WERI-Rb-1 (cell line): ENCODE data around the gene ABCG4.
"Not testable (repeated sequence)": the region's sequence is repeated elsewhere in the genome, so short reads cannot be mapped to it uniquely, and the experiment has no call there.

Experiments
- DNase-seq: peaks from one replicate; pipeline ENCODE4 v3.0.0-alpha.2; 2020
- H3K27ac ChIP-seq: fragments of 250-450 bp; sonication (Bioruptor Pico); 2 replicates; pipeline ENCODE4 v1.5.1; 2020; ENCODE audit warnings: mild to moderate bottlenecking, moderate library complexity
- H3K27me3 ChIP-seq: fragments of 250-450 bp; sonication (Bioruptor Pico); 2 replicates; pipeline ENCODE4 v1.5.1; 2021; ENCODE audit warnings: mild to moderate bottlenecking, low read depth, moderate library complexity; ENCODE audit not compliant: insufficient read depth, severe bottlenecking
- H3K36me3 ChIP-seq: fragments of 250-450 bp; sonication (Bioruptor Pico); 2 replicates; pipeline ENCODE4 v1.5.1; 2020; ENCODE audit warnings: mild to moderate bottlenecking, moderate library complexity
- H3K4me3 ChIP-seq: 2 replicates; pipeline ENCODE4 v1.5.1; 2011; ENCODE audit warnings: low read depth, mild to moderate bottlenecking, control low read depth, low read length
- H3K9me3 ChIP-seq: fragments of 250-450 bp; sonication (Bioruptor Pico); 2 replicates; pipeline ENCODE4 v1.5.1; 2021; ENCODE audit warnings: mild to moderate bottlenecking, moderate library complexity; ENCODE audit not compliant: severe bottlenecking
- TF ChIP-seq, protein P1 (sequence below): IDR thresholded peaks from 2 replicates; pipeline ENCODE4 v1.5.1; 2011; ENCODE audit warnings: low read depth, mild to moderate bottlenecking, control low read depth, inconsistent platforms, low read length

Gene ABCG4

DNA sequence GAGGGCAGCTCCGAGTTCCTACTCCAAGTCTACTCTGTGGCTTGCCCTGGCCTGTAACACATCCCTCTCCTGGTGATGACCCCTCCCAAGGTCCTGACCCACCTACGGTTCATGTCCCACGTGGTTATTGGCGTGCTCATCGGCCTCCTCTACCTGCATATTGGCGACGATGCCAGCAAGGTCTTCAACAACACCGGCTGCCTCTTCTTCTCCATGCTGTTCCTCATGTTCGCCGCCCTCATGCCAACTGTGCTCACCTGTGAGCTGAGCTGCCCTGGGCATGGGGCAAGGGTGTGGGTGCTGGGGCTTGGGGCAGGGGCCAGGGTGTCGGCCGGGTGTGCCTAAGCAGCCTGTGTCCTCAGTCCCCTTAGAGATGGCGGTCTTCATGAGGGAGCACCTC, 9.6 kb downstream of the ABCG4 start:
- Histone ChIP-seq H3K27ac (no peak overlapping the region), H3K36me3 (peaks cover 20% of the 10 kb centered on the region), H3K4me3 (no peak overlapping the region), H3K27me3 (no peaks in the 10 kb centered on the region), H3K9me3 (no peaks in the 10 kb centered on the region)
- TF ChIP-seq, protein P1, sequence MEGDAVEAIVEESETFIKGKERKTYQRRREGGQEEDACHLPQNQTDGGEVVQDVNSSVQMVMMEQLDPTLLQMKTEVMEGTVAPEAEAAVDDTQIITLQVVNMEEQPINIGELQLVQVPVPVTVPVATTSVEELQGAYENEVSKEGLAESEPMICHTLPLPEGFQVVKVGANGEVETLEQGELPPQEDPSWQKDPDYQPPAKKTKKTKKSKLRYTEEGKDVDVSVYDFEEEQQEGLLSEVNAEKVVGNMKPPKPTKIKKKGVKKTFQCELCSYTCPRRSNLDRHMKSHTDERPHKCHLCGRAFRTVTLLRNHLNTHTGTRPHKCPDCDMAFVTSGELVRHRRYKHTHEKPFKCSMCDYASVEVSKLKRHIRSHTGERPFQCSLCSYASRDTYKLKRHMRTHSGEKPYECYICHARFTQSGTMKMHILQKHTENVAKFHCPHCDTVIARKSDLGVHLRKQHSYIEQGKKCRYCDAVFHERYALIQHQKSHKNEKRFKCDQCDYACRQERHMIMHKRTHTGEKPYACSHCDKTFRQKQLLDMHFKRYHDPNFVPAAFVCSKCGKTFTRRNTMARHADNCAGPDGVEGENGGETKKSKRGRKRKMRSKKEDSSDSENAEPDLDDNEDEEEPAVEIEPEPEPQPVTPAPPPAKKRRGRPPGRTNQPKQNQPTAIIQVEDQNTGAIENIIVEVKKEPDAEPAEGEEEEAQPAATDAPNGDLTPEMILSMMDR: no peak
- no peak for DNase-seq

DNA sequence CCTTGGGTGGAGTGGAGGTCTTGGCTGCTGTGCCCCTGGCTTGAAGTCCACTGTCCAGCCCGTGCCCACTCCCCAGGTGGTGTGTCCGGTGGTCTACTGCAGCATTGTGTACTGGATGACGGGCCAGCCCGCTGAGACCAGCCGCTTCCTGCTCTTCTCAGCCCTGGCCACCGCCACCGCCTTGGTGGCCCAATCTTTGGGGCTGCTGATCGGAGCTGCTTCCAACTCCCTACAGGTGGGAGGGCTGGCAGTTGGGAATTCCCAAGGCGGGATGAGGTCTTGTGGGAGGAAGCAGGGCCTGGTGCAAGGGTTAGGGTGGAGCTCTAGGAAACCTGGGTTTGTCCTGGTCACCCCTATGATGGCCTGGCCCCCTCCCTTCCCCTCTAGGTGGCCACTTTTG, 11.3 kb downstream of the ABCG4 start:
- TF ChIP-seq, protein P1: no peak
- no peak overlapping the region for H3K27ac ChIP-seq
- H3K36me3 ChIP-seq: peaks cover 16% of the 10 kb centered on the region
- H3K27me3 ChIP-seq: no peaks in the 10 kb centered on the region
- H3K4me3 ChIP-seq: no peak overlapping the region
- H3K9me3 ChIP-seq: no peaks in the 10 kb centered on the region
- DNase-seq: no peak

DNA sequence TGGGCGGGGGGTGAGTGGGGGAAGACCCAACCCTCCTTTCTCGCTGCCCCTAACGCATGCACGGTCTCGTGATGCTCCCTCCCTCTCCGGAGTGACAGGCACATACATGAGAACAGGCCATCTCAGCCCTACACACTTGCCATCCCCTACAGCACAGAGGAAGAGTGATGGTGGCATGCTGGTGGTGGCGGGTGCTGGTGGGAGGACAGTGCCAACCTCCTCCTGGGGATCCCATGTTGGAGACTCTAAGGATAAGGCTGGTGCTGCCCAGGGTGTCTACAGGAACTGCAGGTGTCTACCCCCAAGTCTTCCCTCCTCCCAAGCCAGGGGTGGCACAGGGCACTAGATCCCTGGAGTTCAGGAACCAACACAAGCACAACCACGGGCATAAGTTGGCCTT, 13.0 kb downstream of the ABCG4 start:
- Histone ChIP-seq H3K36me3 (peaks cover 10% of the 10 kb centered on the region), H3K9me3 (no peaks in the 10 kb centered on the region), H3K4me3 (no peak overlapping the region), H3K27me3 (no peaks in the 10 kb centered on the region), H3K27ac (no peak overlapping the region)
- TF ChIP-seq, protein P1: no peak
- DNase-seq: no peak

DNA sequence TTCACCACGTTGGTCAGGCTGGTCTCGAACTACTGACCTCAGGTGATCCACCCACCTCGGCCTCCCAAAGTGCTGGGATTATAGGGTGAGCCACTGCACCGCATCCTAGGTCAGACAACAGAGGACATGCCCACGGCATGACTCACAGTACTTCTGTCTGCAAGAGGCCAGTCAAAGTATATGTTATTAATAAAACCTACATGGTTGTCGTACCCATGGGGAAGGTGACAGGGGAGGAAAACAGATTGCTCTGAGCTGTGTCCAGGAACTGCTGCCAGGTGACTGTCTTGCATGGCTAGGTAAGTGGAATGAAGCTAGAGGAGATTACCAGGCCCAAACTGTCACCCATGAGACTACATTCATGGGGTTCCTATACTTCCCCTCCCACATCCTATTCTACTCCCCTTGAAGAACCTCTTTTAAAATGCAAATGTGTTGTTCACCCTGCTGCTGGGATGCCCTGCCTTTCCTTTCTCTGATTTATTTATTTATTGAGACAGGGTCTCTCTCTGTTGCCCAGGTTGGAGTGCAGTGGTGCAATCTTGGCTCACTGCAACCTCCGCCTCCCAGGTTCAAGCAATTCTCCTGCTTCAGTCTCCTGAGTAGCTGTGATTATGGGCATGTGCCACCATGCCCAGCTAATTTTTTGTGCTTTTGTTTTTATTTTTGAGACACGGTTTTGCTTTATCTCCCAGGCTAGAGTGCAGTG, 17.7 kb downstream of the ABCG4 start:
- no peaks in the 10 kb centered on the region; the same call in 1 of the 2 replicates for H3K36me3 ChIP-seq
- TF ChIP-seq, protein P1: no peak
- no peak overlapping the region for H3K4me3 ChIP-seq
- DNase-seq: no peak
- H3K27ac ChIP-seq: no peak overlapping the region
- no peaks in the 10 kb centered on the region for H3K9me3 ChIP-seq
- no peaks in the 10 kb centered on the region for H3K27me3 ChIP-seq

DNA sequence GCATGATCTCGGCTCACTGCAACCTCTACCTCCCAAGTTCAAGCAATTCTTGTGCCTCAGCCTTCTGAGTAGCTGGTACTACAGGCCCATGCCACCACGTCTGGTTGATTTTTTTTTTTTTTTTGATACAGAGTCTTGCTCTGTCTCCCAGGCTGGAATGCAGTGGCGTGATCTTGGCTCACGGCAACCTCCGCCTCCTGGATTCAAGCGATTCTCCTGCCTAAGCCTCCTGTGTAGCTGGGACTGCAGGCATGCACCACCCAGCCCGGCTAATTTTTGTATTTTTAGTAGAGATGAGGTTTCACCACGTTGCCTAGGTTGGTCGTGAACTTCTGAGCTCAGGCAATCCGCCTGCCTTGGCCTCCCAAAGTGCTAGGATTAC, 18.2 kb downstream of the ABCG4 start:
- not testable (repeated sequence) for H3K9me3 ChIP-seq, H3K36me3 ChIP-seq, H3K27me3 ChIP-seq, DNase-seq, H3K27ac ChIP-seq, H3K4me3 ChIP-seq

DNA sequence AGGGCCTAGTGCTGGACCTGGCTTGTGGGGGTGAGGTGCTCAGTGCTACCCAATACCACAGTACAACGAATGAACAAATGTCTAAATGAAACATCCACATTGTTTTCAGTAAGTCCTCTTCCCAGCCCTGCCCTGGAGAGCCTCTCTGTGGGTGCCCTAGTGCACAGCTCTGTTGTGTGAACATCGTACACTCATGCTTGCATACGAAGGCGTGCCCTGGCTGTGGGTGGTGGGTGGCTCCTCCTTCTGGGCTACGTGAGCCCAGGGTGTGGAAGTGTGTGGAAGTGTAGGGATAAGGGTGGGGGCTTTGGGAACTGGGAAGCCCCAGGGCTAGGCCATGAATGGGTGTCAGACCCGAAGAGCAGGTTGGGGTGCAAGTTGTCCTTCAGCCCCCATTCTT, 19.1 kb downstream of the ABCG4 start:
- no peak overlapping the region for H3K4me3 ChIP-seq
- no peak overlapping the region for H3K27ac ChIP-seq
- H3K9me3 ChIP-seq: no peaks in the 10 kb centered on the region
- TF ChIP-seq, protein P1: no peak
- H3K27me3 ChIP-seq: no peaks in the 10 kb centered on the region
- no peaks in the 10 kb centered on the region for H3K36me3 ChIP-seq
- DNase-seq: no peak
